ENCODE results near the gene AP1S3. TPM values are rescaled to one million over a fixed set of nuclear protein-coding genes. Genes with fewer than 3 reads are reported as not detected.

Gene AP1S3
- total RNA-seq, 1 experiment from 2014 or later = 66.3 TPM

GRCh38 chr2:223768179-223768578, 69.2 kb downstream of the AP1S3 start:
- Histone ChIP-seq H3K27ac (ENCODE audit: low read length) (no peak overlapping the region), H3K4me3 (ENCODE audit: low read depth in 2 of 2, low read length in 2 of 2) (no peak overlapping the region), H3K4me1 (ENCODE audit: control insufficient read depth, insufficient read depth, low read length) (no peaks in the 10 kb centered on the region; the same call in 1 of the 2 replicates), H3K36me3 (ENCODE audit: control insufficient read depth, insufficient read depth, low read length) (0 out of 2 replicates have a peak, but pooled peaks cover 3% of the 10 kb centered on the region), H3K9me3 (ENCODE audit: control insufficient read depth, insufficient read depth, low read depth, low read length) (no peaks in the 10 kb centered on the region), H3K27me3 (ENCODE audit: control insufficient read depth, insufficient read depth, low read length) (no peaks in the 10 kb centered on the region)
- in situ Hi-C loops (cut with HindIII; ENCODE audit: low pct_unique_long_range_greater_than_20kb, low sequenced_read_pairs) (no loop called here), intact Hi-C loops (cut with micrococcal nuclease; ENCODE audit: unreplicated experiment) (no loop called here)
- no peak for TF ChIP-seq SIN3A (IDR thresholded peaks at IDR 0.05; ENCODE audit: borderline replicate concordance, insufficient read depth, low read depth, low read length)
- TF ChIP-seq TCF7L2 (IDR thresholded peaks at IDR 0.05; ENCODE audit: low read depth, low read length) = no peak
- no peak for ATAC-seq
- CTCF ChIA-PET = no interaction called here
- no peak for DNase-seq (ENCODE audit: low read depth, low spot score)
- POLR2A ChIA-PET = no interaction called here
- BruUV-seq (replicated peaks) = no TSS peak

- Histone ChIP-seq H3K9me3 (ENCODE audit: control insufficient read depth, insufficient read depth, low read depth, low read length) (no peaks in the 10 kb centered on the region), H3K27ac (ENCODE audit: low read length) (no peak overlapping the region), H3K36me3 (ENCODE audit: control insufficient read depth, insufficient read depth, low read length) (peaks cover 5% of the 10 kb centered on the region; the same call in 1 of the 2 replicates), H3K4me1 (ENCODE audit: control insufficient read depth, insufficient read depth, low read length) (no peaks in the 10 kb centered on the region; the same call in 1 of the 2 replicates), H3K27me3 (ENCODE audit: control insufficient read depth, insufficient read depth, low read length) (no peaks in the 10 kb centered on the region), H3K4me3 (ENCODE audit: low read depth in 2 of 2, low read length in 2 of 2) (no peak overlapping the region)
- no peak for DNase-seq (ENCODE audit: low read depth, low spot score)
- no peak for ATAC-seq
- ChIA-PET POLR2A (no interaction called here), CTCF (no interaction called here)
- intact Hi-C loops (cut with micrococcal nuclease; ENCODE audit: unreplicated experiment) = no loop called here
- in situ Hi-C loops (cut with HindIII; ENCODE audit: low pct_unique_long_range_greater_than_20kb, low sequenced_read_pairs) = no loop called here
- TF ChIP-seq CTCF (IDR thresholded peaks at IDR 0.05) (no peak), TCF7L2 (IDR thresholded peaks at IDR 0.05; ENCODE audit: low read depth, low read length) (no peak), REST (IDR thresholded peaks at IDR 0.05; ENCODE audit: insufficient read depth in 1 of 2, low read depth in 2 of 2, low read length in 1 of 2) (no peak), SIN3A (IDR thresholded peaks at IDR 0.05; ENCODE audit: borderline replicate concordance, insufficient read depth, low read depth, low read length) (no peak), POLR2AphosphoS5 (IDR thresholded peaks at IDR 0.05; ENCODE audit: low read depth, low read length) (no peak)
- TSS peak; percentile 38 for BruUV-seq (replicated peaks)
These were observed 70.0 kb downstream of the AP1S3 start for GRCh38 chr2:223767341-223767740.

GRCh38 chr2:223765221-223765785, 72.1 kb downstream of the AP1S3 start:
- in situ Hi-C loops (cut with HindIII; ENCODE audit: low pct_unique_long_range_greater_than_20kb, low sequenced_read_pairs) = no loop called here
- Histone ChIP-seq H3K27me3 (ENCODE audit: control insufficient read depth, insufficient read depth, low read length) (no peaks in the 10 kb centered on the region), H3K36me3 (ENCODE audit: control insufficient read depth, insufficient read depth, low read length) (peaks cover 2% of the 10 kb centered on the region; the same call in 1 of the 2 replicates), H3K4me3 (ENCODE audit: low read depth in 2 of 2, low read length in 2 of 2) (no peak overlapping the region), H3K4me1 (ENCODE audit: control insufficient read depth, insufficient read depth, low read length) (peaks cover 13% of the 10 kb centered on the region), H3K9me3 (ENCODE audit: control insufficient read depth, insufficient read depth, low read depth, low read length) (no peaks in the 10 kb centered on the region), H3K27ac (ENCODE audit: low read length) (no peak overlapping the region)
- intact Hi-C loops (cut with micrococcal nuclease; ENCODE audit: unreplicated experiment) = no loop called here
- TF ChIP-seq SIN3A (IDR thresholded peaks at IDR 0.05; ENCODE audit: borderline replicate concordance, insufficient read depth, low read depth, low read length) (no peak), CTCF (IDR thresholded peaks at IDR 0.05) (no peak), POLR2AphosphoS5 (IDR thresholded peaks at IDR 0.05; ENCODE audit: low read depth, low read length) (no peak), REST (IDR thresholded peaks at IDR 0.05; ENCODE audit: insufficient read depth in 1 of 2, low read depth in 2 of 2, low read length in 1 of 2) (no peak), TCF7L2 (IDR thresholded peaks at IDR 0.05; ENCODE audit: low read depth, low read length) (no peak)
- CTCF ChIA-PET = no interaction called here
- ATAC-seq (no peak), DNase-seq (ENCODE audit: low read depth, low spot score) (no peak)
- BruUV-seq (replicated peaks) = no TSS peak
- POLR2A ChIA-PET = no interaction called here
